Measurements from ENCODE around the gene INPP5D.
"Not testable (repeated sequence)": the region's sequence is repeated elsewhere in the genome, so short reads cannot be mapped to it uniquely, and the experiment has no call there.

The INPP5D gene

GRCh38 chr2:233147136-233147828 is 87.1 kb downstream of the INPP5D start:
- no peak for DNase-seq

- no peak for DNase-seq
Observed at GRCh38 chr2:233147829-233148167, 87.7 kb downstream of the INPP5D start.

- no peak for DNase-seq
Observed at GRCh38 chr2:233148354-233148753, 88.2 kb downstream of the INPP5D start.

GRCh38 chr2:233152541-233152940 is 92.4 kb downstream of the INPP5D start:
- no peak for DNase-seq

- no peak for DNase-seq
Observed at GRCh38 chr2:233153146-233153798, 93.1 kb downstream of the INPP5D start.

GRCh38 chr2:233156001-233156400 is 95.9 kb downstream of the INPP5D start:
- DNase-seq = no peak

GRCh38 chr2:233156461-233156860 is 96.3 kb downstream of the INPP5D start:
- DNase-seq = not testable (repeated sequence)

- no peak for DNase-seq
Observed at GRCh38 chr2:233161730-233162129, 101.6 kb downstream of the INPP5D start.

GRCh38 chr2:233162770-233163169 is 102.6 kb downstream of the INPP5D start:
- no peak for DNase-seq

GRCh38 chr2:233163486-233164103 is 103.5 kb downstream of the INPP5D start:
- DNase-seq = no peak

- no peak for DNase-seq
Observed at GRCh38 chr2:233164128-233164635, 104.0 kb downstream of the INPP5D start.

- no peak for DNase-seq
Observed at GRCh38 chr2:233164967-233165366, 104.8 kb downstream of the INPP5D start.

GRCh38 chr2:233165543-233165894 is 105.4 kb downstream of the INPP5D start:
- no peak for DNase-seq

GRCh38 chr2:233165895-233166661 is 105.9 kb downstream of the INPP5D start:
- no peak for DNase-seq

- DNase-seq = no peak
Observed at GRCh38 chr2:233168445-233168844, 108.3 kb downstream of the INPP5D start.

- DNase-seq = no peak
Observed at GRCh38 chr2:233168919-233169318, 108.8 kb downstream of the INPP5D start.

- no peak for DNase-seq
Observed at GRCh38 chr2:233171344-233171743, 111.2 kb downstream of the INPP5D start.

- no peak for DNase-seq
Observed at GRCh38 chr2:233173115-233173514, 113.0 kb downstream of the INPP5D start.

- no peak for DNase-seq
Observed at GRCh38 chr2:233174137-233174536, 114.0 kb downstream of the INPP5D start.

- no peak for DNase-seq
Observed at GRCh38 chr2:233178994-233179847, 119.1 kb downstream of the INPP5D start.

- no peak for DNase-seq
Observed at GRCh38 chr2:233179848-233180366, 119.8 kb downstream of the INPP5D start.

GRCh38 chr2:233183869-233184418 is 123.8 kb downstream of the INPP5D start:
- no peak for DNase-seq

Measured in NCI-H1436 treated with DMSO at 0.1 percent for 48 hours (cell line).